ENCODE results near the gene NBPF1.

NBPF1 gene

GRCh38 chr1:16623812-16624719 is 10.7 kb upstream of the NBPF1 start:
- in situ Hi-C loops (cut with HindIII; ENCODE audit: low sequenced_read_pairs), result loop anchor here (25.0 kb wide), 1 partner anchor 413 kb away; no protein-coding TSS in a partner anchor

GRCh38 chr1:16623337-16623736 is 10.0 kb upstream of the NBPF1 start:
- in situ Hi-C loops (cut with HindIII; ENCODE audit: low sequenced_read_pairs), result loop anchor here (25.0 kb wide), 1 partner anchor 414 kb away; no protein-coding TSS in a partner anchor

GRCh38 chr1:16621681-16622315 is 8.4 kb upstream of the NBPF1 start:
- in situ Hi-C loops (cut with HindIII; ENCODE audit: low sequenced_read_pairs), result loop anchor here (25.0 kb wide), 1 partner anchor 416 kb away; no protein-coding TSS in a partner anchor

- in situ Hi-C loops (cut with HindIII; ENCODE audit: low sequenced_read_pairs), result loop anchor here (25.0 kb wide), 1 partner anchor 416 kb away; no protein-coding TSS in a partner anchor
These were observed 7.9 kb upstream of the NBPF1 start for GRCh38 chr1:16621300-16621658.

GRCh38 chr1:16619803-16620501 is 6.6 kb upstream of the NBPF1 start:
- in situ Hi-C loops (cut with HindIII; ENCODE audit: low sequenced_read_pairs), result loop anchor here (25.0 kb wide), 1 partner anchor 417 kb away; no protein-coding TSS in a partner anchor

- in situ Hi-C loops (cut with HindIII; ENCODE audit: low sequenced_read_pairs), result loop anchor here (25.0 kb wide), 1 partner anchor 419 kb away; no protein-coding TSS in a partner anchor
These were observed 5.4 kb upstream of the NBPF1 start for GRCh38 chr1:16618719-16619118.

- in situ Hi-C loops (cut with HindIII; ENCODE audit: low sequenced_read_pairs), result loop anchor here (25.0 kb wide), 1 partner anchor 419 kb away; no protein-coding TSS in a partner anchor
These were observed 4.6 kb upstream of the NBPF1 start for GRCh38 chr1:16617778-16618580.

GRCh38 chr1:16617114-16617631 is 3.8 kb upstream of the NBPF1 start:
- in situ Hi-C loops (cut with HindIII; ENCODE audit: low sequenced_read_pairs), result loop anchor here (25.0 kb wide), 1 partner anchor 420 kb away; no protein-coding TSS in a partner anchor

- in situ Hi-C loops (cut with HindIII; ENCODE audit: low sequenced_read_pairs), result loop anchor here (25.0 kb wide), 1 partner anchor 422 kb away; no protein-coding TSS in a partner anchor
These were observed 2.2 kb upstream of the NBPF1 start for GRCh38 chr1:16615253-16616252.

GRCh38 chr1:16614361-16615252 is 1.2 kb upstream of the NBPF1 start:
- in situ Hi-C loops (cut with HindIII; ENCODE audit: low sequenced_read_pairs), result loop anchor here (25.0 kb wide), 1 partner anchor 423 kb away; no protein-coding TSS in a partner anchor

- in situ Hi-C loops (cut with HindIII; ENCODE audit: low sequenced_read_pairs), result loop anchor here (25.0 kb wide), 1 partner anchor 425 kb away; no protein-coding TSS in a partner anchor
These were observed 812 bp downstream of the NBPF1 start for GRCh38 chr1:16612332-16613172.

GRCh38 chr1:16611981-16612331 is 1.4 kb downstream of the NBPF1 start:
- in situ Hi-C loops (cut with HindIII; ENCODE audit: low sequenced_read_pairs), result loop anchor here (25.0 kb wide), 1 partner anchor 425 kb away; no protein-coding TSS in a partner anchor

GRCh38 chr1:16611164-16611563 is 2.2 kb downstream of the NBPF1 start:
- in situ Hi-C loops (cut with HindIII; ENCODE audit: low sequenced_read_pairs), result loop anchor here (25.0 kb wide), 1 partner anchor 426 kb away; no protein-coding TSS in a partner anchor

GRCh38 chr1:16610553-16610952 is 2.8 kb downstream of the NBPF1 start:
- in situ Hi-C loops (cut with HindIII; ENCODE audit: low sequenced_read_pairs), result loop anchor here (25.0 kb wide), 1 partner anchor 427 kb away; no protein-coding TSS in a partner anchor

GRCh38 chr1:16609761-16610160 is 3.6 kb downstream of the NBPF1 start:
- in situ Hi-C loops (cut with HindIII; ENCODE audit: low sequenced_read_pairs), result loop anchor here (25.0 kb wide), 1 partner anchor 428 kb away; no protein-coding TSS in a partner anchor

- in situ Hi-C loops (cut with HindIII; ENCODE audit: low sequenced_read_pairs), result loop anchor here (25.0 kb wide), 1 partner anchor 428 kb away; no protein-coding TSS in a partner anchor
These were observed 4.4 kb downstream of the NBPF1 start for GRCh38 chr1:16608838-16609560.
